Astrocyte of the cerebellum (primary cell): ENCODE results near the gene TMEM215.
"Not testable (repeated sequence)": the region's sequence is repeated elsewhere in the genome, so short reads cannot be mapped to it uniquely, and the experiment has no call there.

Experiments
- DNase-seq: peaks from one replicate; pipeline ENCODE4 v3.0.0-alpha.2; 2011; ENCODE audit warnings: low read depth
- H3K4me3 ChIP-seq: 2 replicates; pipeline ENCODE4 v1.5.1; 2011; ENCODE audit warnings: mild to moderate bottlenecking, low read depth, low read length, moderate library complexity
- in situ Hi-C: cut with HindIII; loops from 2 replicates; pipeline ENCODE4 v1.10.0; 2017; ENCODE audit warnings: low sequenced_read_pairs
- TF ChIP-seq, protein P1 (sequence below): IDR thresholded peaks from 2 replicates; pipeline ENCODE4 v1.5.1; 2012; ENCODE audit warnings: low read length, low read depth, moderate library complexity, mild to moderate bottlenecking; ENCODE audit errors: missing control alignments

The TMEM215 gene

DNA sequence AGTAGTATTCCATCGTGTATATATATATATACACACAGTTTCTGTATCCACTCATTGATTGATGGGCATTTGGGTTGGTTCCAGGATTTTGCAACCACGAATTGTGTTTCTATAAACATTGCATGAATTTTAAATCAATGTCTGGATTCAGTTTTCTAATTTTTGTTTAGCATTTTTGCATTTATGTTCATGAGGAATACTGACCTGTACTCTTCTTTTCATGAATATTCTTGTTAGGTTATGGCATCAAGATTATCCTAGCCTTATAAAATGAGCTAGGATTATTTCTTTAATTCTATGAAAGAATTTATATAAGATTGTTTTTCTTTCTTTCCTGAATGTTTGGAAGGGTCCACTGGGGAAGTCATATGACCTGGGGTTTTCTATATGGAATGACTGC is 35.3 kb upstream of the TMEM215 start:
- TF ChIP-seq, protein P1, sequence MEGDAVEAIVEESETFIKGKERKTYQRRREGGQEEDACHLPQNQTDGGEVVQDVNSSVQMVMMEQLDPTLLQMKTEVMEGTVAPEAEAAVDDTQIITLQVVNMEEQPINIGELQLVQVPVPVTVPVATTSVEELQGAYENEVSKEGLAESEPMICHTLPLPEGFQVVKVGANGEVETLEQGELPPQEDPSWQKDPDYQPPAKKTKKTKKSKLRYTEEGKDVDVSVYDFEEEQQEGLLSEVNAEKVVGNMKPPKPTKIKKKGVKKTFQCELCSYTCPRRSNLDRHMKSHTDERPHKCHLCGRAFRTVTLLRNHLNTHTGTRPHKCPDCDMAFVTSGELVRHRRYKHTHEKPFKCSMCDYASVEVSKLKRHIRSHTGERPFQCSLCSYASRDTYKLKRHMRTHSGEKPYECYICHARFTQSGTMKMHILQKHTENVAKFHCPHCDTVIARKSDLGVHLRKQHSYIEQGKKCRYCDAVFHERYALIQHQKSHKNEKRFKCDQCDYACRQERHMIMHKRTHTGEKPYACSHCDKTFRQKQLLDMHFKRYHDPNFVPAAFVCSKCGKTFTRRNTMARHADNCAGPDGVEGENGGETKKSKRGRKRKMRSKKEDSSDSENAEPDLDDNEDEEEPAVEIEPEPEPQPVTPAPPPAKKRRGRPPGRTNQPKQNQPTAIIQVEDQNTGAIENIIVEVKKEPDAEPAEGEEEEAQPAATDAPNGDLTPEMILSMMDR: no peak
- DNase-seq: no peak
- no peak overlapping the region for H3K4me3 ChIP-seq
- in situ Hi-C loops: no loop called here

DNA sequence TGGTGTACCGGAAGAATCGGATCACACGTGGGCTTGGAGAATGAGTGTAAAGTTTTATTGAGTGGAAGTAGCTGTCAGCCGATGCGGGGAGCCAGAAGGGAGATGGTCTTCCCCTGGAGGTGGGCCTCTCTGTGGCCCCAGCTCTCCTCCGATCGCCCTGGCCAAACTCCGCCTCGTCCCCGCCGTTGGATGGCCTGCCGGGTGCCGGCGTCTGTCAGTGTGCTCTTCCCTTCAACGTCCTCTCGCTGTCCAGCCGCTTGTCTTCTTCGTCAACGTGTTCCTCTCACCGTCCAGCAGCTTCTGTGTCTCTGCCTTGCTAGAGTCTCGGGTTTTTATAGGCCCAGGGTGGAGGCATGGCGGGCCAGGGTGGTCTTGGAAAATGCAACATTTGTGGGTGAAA is 27.6 kb upstream of the TMEM215 start:
- TF ChIP-seq, protein P1: no peak
- in situ Hi-C loops: no loop called here
- no peak overlapping the region for H3K4me3 ChIP-seq
- no peak for DNase-seq

DNA sequence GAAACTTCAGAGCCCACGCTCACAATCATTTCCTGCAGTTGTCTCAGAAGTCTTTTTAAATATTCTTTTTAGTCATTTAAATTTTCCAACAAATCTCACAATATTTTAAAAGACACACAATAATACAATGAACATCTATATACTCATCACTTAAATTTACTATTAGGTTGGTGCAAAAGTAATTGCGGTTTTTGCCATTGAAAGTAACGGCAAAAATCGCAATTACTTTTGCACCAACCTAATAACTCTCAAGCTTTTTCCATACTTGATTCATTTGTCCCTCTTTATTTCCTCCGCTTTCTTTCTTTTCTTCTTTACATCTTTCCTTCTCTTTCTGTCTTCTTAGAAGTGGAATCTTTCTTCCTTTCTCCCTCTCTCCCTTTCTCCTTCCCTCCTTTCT is 19.2 kb upstream of the TMEM215 start:
- DNase-seq: no peak
- no peak overlapping the region for H3K4me3 ChIP-seq
- in situ Hi-C loops: no loop called here
- TF ChIP-seq, protein P1: no peak

DNA sequence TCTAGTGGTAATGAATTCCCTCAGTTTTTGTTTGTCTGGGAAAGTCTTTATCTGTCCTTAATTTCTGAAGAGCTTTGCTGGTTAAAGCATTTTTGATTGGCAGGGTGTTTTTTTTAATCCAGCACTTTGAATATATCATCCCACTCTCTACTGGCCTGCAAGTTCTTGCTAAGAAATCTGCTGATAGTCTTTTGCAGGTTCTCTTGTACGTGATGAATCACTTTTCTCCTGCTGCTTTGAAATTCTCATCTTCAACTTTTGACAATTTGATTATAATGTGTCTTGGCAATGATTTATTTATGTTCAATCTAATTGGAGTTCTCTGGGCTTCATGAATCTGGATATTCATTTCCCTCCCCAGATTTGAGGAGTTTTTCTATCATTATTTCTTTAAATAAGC is 8.1 kb upstream of the TMEM215 start:
- in situ Hi-C loops: no loop called here
- H3K4me3 ChIP-seq: no peak overlapping the region
- no peak for DNase-seq
- TF ChIP-seq, protein P1: no peak

DNA sequence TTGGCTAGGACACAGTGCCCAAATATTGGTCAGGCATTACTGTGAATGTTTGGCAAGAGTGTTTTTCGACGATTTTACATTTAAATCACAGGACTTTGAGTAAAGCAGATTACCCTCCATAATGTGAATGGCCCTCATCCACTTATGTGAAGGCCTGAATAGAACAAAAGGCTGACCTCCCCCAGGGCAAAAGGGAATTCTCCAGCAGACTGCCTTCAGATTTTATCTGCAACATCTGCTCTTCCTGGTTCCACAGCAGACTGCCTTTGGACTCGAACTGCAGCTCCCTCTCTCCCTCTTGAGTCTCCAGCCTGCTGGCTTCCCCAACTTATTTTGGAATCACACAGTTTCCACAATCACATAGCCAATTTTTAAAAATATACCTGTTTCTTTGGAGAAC is 7.1 kb upstream of the TMEM215 start:
- TF ChIP-seq, protein P1: no peak
- no peak for DNase-seq
- H3K4me3 ChIP-seq: no peak overlapping the region
- in situ Hi-C loops: no loop called here

DNA sequence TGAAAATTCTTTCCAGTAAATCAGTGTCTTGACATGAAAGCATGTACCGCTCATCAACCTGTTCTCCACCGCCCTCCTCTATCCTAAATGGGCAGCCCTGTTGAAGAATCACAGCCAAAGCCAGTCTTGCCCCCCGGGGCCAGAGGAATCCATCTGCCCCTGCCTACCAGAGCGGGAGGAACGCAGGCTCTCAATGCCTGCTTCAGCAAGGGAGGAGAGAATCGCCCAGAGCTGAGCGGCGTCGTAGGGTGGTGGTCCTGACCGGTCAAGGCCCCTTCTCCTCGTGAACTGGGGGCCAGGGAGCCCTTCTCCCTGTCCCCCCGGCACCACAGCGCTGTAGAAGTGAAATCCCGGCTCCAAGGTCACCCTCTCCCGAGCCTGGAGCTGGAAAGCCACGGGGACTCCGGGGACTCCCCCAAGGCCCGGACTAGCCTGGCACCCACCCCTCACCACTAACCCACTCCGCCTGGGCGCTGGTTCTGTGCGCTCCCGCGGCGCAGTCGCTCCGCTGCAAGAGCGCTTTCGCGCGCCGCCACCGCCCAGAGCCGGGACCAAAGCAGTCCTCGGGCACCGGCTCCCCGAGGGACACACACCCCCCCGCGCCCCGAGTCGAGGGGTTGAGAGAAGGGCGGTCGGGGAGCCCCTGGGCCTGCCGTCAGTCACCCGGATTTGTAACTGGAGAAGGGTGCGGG is 718 bp upstream of the TMEM215 start:
- in situ Hi-C loops: no loop called here
- DNase-seq: no peak
- TF ChIP-seq, protein P1: no peak
- H3K4me3 ChIP-seq: peak overlapping the region; percentile 34

DNA sequence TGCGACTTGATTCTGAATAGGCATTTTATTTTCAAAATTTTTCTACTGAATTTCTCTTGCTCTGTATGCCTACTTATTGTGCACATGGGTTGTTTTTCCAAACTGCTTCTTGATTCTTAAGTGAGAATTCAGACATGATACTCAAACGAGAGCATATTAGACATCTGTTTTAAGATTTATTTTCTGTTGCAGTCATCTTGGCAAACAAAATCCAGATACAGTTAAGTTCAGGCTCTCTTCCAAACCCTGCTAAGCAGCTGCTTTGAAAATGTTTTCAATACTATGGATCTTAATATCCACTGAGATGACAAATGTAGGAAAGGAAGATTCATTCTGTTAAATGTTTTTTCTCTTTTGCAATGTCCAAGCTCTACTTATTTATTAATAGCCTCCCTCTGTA is 4.5 kb downstream of the TMEM215 start:
- TF ChIP-seq, protein P1: no peak
- no peak for DNase-seq
- no peak overlapping the region for H3K4me3 ChIP-seq
- in situ Hi-C loops: no loop called here

DNA sequence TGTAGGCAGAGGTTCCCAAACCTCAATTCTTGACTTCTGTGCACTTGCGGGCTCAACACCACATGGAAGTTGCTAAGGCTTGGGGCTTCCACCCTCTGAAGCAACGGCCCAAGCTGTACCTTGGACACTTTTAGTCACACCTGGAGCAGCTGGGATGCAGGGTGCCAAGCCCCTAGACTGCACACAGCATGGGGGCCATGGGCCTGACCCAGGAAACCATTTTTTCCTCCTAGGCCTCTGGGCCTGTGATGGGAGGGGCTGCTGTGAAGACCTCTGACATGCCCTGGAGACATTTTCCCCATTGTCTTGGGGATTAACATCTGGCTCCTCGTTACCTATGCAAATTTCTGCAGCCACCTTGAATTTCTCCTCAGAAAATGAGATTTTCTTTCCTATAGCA is 12.7 kb downstream of the TMEM215 start:
- in situ Hi-C loops, DNase-seq: not testable (repeated sequence)

More for the DNA sequence above, 12.7 kb downstream of the TMEM215 start:
- H3K4me3 ChIP-seq: not testable (repeated sequence)
